ENCODE data around the gene CYP1A2. TPM values are rescaled to one million over a fixed set of nuclear protein-coding genes. Genes with fewer than 3 reads are reported as not detected.
"Not testable (repeated sequence)": the region's sequence is repeated elsewhere in the genome, so short reads cannot be mapped to it uniquely, and the experiment has no call there.

CYP1A2 gene, protein sequence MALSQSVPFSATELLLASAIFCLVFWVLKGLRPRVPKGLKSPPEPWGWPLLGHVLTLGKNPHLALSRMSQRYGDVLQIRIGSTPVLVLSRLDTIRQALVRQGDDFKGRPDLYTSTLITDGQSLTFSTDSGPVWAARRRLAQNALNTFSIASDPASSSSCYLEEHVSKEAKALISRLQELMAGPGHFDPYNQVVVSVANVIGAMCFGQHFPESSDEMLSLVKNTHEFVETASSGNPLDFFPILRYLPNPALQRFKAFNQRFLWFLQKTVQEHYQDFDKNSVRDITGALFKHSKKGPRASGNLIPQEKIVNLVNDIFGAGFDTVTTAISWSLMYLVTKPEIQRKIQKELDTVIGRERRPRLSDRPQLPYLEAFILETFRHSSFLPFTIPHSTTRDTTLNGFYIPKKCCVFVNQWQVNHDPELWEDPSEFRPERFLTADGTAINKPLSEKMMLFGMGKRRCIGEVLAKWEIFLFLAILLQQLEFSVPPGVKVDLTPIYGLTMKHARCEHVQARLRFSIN
- polyA plus RNA-seq (ENCODE audit: insufficient read length in 10 of 10): under 1 TPM in 7 of 10 donors, not detected in 3; 0.04 to 0.17 (median 0.08) TPM
- long read RNA-seq, donor 1: 0 reads
- long read RNA-seq, donor 2: 0 reads
- long read RNA-seq, donor 3: 0 reads
- long read RNA-seq, donor 4: 0 reads
- long read RNA-seq, donor 5: 0 reads
- long read RNA-seq, donor 6: 0 reads
- long read RNA-seq, donor 7: 0 reads
- long read RNA-seq, donor 8: 0 reads
- long read RNA-seq, donor 9: 0 reads

- DNase-seq: no peak
Measured at GRCh38 chr15:74748322-74748946, at the start of gene CYP1A2. CYP1A2 (plus strand) TSS chr15:74748845; CDS start chr15:74749739, 894 bp downstream.

DNA sequence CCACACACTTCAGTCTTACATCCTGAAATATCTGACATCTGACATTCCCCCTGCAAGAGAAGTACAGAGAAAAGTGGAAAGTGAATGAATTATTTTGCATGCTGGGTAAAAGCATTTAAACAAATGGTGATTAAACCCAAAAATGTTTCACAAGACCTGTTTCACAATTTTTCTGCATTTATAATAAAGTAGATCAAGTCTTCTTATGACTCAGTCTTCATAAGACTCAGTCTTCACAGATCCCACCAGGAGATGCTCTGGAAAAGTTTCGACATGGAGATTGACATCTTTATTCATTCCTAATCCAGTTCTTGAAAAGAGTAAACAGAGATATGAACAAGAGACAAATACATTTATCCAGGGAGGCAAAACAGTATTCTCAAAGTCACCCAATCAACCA is 39.6 kb upstream of the CYP1A2 start:
- DNase-seq: no peak

DNA sequence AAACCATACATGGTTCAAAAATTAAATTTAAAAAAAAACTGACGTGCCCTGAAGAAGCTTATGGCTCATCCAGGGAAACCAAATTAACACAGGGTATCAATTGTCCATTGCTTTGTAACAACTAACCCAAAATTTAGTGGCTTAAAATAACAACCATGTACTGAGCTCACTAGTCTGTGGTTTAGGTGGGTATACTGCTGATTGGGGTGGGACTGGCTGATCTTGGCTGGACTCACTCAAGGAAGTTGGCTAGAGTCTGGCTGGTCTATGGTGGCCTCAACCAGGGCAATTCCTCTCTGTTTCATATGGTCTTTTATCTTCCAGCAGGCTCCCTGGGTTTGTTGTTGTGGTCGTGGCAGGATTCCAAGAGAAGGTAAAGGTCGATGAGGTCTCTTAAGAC is 38.8 kb upstream of the CYP1A2 start:
- DNase-seq: no peak

GRCh38 chr15:74710319-74711094 is 38.1 kb upstream of the CYP1A2 start:
- DNase-seq: no peak

GRCh38 chr15:74712311-74712710 is 36.3 kb upstream of the CYP1A2 start:
- no peak for DNase-seq

GRCh38 chr15:74716651-74717050 is 32.0 kb upstream of the CYP1A2 start:
- no peak for DNase-seq

DNA sequence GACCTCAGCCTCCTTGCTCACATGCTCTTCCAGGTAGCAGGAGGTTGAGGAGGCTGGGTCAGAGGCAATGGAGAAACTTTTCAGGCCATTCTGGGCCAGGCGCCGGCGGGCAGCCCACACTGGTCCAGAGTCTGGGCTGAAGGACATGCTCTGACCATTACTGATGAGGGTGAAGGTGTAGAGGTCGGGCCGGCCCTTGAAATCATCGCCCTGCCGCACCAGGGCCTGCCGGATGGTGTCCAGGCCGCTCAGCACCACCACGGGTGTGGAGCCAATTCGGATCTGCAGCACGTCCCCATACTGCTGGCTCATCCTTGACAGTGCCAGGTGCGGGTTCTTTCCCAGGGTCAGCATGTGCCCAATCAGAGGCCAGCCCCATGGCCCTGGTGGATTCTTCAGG is 26.1 kb upstream of the CYP1A2 start:
- no peak for DNase-seq

- DNase-seq: no peak
Measured at GRCh38 chr15:74723187-74723586, 25.5 kb upstream of the CYP1A2 start.

DNA sequence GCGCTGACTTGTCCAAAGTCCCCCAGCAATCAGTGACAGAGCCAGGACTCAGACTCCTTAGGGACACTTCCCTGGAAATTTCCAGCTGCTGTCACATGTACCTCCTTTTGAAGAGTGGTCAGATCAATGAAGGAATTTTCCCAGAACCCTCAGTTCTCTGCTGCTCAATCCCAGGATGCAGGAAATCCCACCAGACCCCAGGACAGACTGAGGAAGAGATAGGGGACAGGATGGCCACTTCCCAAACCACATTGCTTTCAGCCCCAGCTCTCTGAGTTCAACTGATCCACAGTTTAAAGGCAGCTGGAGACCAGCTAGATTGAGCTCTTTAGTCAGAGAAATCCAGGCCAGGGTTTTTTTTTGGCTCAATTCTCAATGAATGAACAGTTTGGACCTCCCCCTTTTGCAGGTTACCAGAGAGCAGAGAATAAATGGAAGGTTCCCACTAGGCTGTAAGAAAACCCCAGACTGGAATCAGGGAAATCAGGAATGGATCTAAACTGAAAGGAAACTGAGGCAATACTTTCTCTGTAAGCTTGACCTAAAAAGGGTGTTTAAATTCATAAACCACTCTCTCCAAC is 24.8 kb upstream of the CYP1A2 start:
- peak; percentile 38 to 66 (median 43) for DNase-seq

- DNase-seq: no peak
Measured at GRCh38 chr15:74724570-74725224, 23.9 kb upstream of the CYP1A2 start.

- DNase-seq: no peak
Measured at GRCh38 chr15:74725225-74725774, 23.3 kb upstream of the CYP1A2 start, which contains the start of gene CYP1A1. CYP1A1 (minus strand) TSS chr15:74725528; CDS start chr15:74723097, 2,431 bp downstream.

- peak in 1 of 3 donors; percentile 21 for DNase-seq
Measured at GRCh38 chr15:74725845-74726773, 22.5 kb upstream of the CYP1A2 start.

GRCh38 chr15:74726774-74727164 is 21.9 kb upstream of the CYP1A2 start:
- DNase-seq: no peak

GRCh38 chr15:74727727-74728126 is 20.9 kb upstream of the CYP1A2 start:
- peak in 1 of 3 donors; percentile 9 for DNase-seq

GRCh38 chr15:74728699-74729098 is 19.9 kb upstream of the CYP1A2 start:
- DNase-seq: not testable (repeated sequence)

DNA sequence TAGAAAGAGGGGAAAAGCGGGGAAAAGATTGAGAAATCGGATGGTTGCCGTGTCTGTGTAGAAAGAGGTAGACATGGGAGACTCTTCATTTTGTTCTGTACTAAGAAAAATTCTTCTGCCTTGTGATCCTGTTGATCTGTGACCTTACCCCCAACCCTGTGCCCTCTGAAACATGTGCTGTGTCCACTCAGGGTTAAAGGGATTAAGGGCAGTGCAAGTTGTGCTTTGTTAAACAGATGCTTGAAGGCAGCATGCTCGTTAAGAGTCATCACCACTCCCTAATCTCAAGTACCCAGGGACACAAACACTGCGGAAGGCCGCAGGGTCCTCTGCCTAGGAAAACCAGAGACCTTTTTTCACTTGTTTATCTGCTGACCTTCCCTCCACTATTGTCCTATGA is 19.3 kb upstream of the CYP1A2 start:
- DNase-seq: not testable (repeated sequence)

DNA sequence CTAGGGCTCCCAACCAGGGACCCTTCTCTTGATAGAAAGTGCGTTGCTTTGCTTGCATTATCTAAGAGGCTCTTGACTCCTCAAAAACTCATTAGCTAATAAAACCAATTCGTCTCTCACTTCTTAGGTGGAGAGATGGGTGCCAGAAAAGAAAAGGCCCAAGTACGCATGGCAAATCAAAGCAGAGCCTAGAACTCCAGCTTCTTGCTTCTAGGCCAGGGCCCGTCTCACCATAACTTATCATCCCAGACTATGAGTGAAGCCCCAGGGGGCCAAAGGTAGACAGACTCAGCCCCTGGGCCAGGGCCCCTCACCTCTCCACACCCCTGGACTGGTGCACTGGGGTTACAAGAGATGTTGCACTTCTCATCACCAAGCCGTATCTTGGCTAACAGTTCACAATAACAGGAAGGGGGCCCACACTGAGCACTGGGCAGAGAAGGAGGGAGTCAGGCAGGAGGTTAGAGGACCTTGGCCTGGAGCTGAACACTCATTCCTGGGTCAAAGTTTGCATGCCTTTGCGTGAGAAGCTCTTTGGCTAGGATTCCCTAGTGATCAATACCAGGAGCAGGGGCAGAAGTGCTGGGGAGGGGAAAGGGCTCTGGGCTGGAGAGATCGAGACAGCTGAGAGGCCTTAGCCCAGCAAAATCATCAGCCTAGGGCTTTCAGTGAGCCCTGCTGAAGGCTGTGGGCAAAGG is 17.9 kb upstream of the CYP1A2 start:
- DNase-seq: no peak

GRCh38 chr15:74732846-74733245 is 15.8 kb upstream of the CYP1A2 start:
- DNase-seq: no peak

GRCh38 chr15:74733269-74733668 is 15.4 kb upstream of the CYP1A2 start:
- no peak for DNase-seq
